HepG2 (cell line): ENCODE results near the gene ACAD11. TPM values are rescaled to one million over a fixed set of nuclear protein-coding genes. Genes with fewer than 3 reads are reported as not detected.
A peak's percentile ranks its signal among the peaks of the same experiment; 100 is the strongest.

Experiments
- AHDC1 ChIP-seq: sonication (generic); formaldehyde crosslinking; IDR thresholded peaks from 2 replicates; pipeline ENCODE4 v1.5.1; 2020; ENCODE audit warnings: mild to moderate bottlenecking, missing genetic modification reagents, borderline replicate concordance
- ATF2 ChIP-seq: sonication (generic); formaldehyde crosslinking; IDR thresholded peaks from 2 replicates; pipeline ENCODE4 v1.4.0; 2020; ENCODE audit warnings: missing genetic modification reagents
- ELF3 ChIP-seq: IDR thresholded peaks from 2 replicates; pipeline ENCODE4 v1.6.1; 2016; ENCODE audit warnings: missing genetic modification reagents, missing compliant biosample characterization
- HNF4G ChIP-seq, 2 experiments: sonication (generic) in 1 of 2; formaldehyde crosslinking in 1 of 2; IDR thresholded peaks; 2 replicates each; pipeline versions ENCODE4 v1.4.0 to v1.6.1; 2011 to 2020; ENCODE audit warnings: borderline replicate concordance in 2 of 2, low read depth in 2 of 2, mild to moderate bottlenecking in 2 of 2, low read length in 1 of 2, missing genetic modification reagents in 1 of 2, moderate library complexity in 1 of 2
- JUND ChIP-seq: sonication (generic); formaldehyde crosslinking; IDR thresholded peaks from 2 replicates; pipeline ENCODE4 v1.8.0; 2022; ENCODE audit warnings: mild to moderate bottlenecking, missing genetic modification reagents
- SAP130 ChIP-seq: IDR thresholded peaks from 2 replicates; pipeline ENCODE4 v1.6.1; 2016; ENCODE audit warnings: low read depth
- SP4 ChIP-seq: sonication (generic); formaldehyde crosslinking; IDR thresholded peaks from 2 replicates; pipeline ENCODE4 v1.8.1; 2023; ENCODE audit warnings: mild to moderate bottlenecking, missing genetic modification reagents
- ZHX2 ChIP-seq, 2 experiments: sonication (generic) in 1 of 2; formaldehyde crosslinking in 1 of 2; IDR thresholded peaks; 2 replicates each; pipeline versions ENCODE4 v1.6.1 to v1.9.0; 2014 to 2022; ENCODE audit warnings: antibody characterized with exemption in 1 of 2, borderline replicate concordance in 1 of 2, inconsistent platforms in 1 of 2, low read depth in 1 of 2, missing genetic modification reagents in 1 of 2
- ZIK1 ChIP-seq: sonication (generic); formaldehyde crosslinking; IDR thresholded peaks from 2 replicates; pipeline ENCODE4 v1.5.0; 2020; ENCODE audit warnings: mild to moderate bottlenecking, low read depth, missing genetic modification reagents, borderline replicate concordance
- ZNF788 ChIP-seq: sonication (generic); formaldehyde crosslinking; IDR thresholded peaks from 2 replicates; pipeline ENCODE4 v1.5.0; 2020; ENCODE audit warnings: mild to moderate bottlenecking, missing genetic modification reagents, borderline replicate concordance
- ZNF800 ChIP-seq: sonication (generic); formaldehyde crosslinking; IDR thresholded peaks from 2 replicates; pipeline ENCODE4 v1.4.0; 2020; ENCODE audit warnings: missing genetic modification reagents
- polyA plus RNA-seq, 8 experiments: library from polyadenylated mRNA; depleted of rRNA in 3 of 8; stranded (reverse) in 7 of 8; unstranded in 1 of 8; fragments of >200 nt; fragmentation: Illumina TruSeq in 4 of 8; extraction: Trizol in 4 of 8; gene quantifications; 2 replicates each; pipeline versions ENCODE4 v1.2.1 to v1.2.3, GENCODE V29; 2011 to 2016; ENCODE audit warnings: low read depth in 4 of 8, missing spikeins in 1 of 8, mixed read lengths in 1 of 8; ENCODE audit not compliant: insufficient read depth in 1 of 8
- total RNA-seq, 5 experiments: library from RNA; depleted of rRNA; stranded (reverse); fragments of >200 nt; fragmentation: Illumina TruSeq; extraction: Trizol; gene quantifications; 2 replicates each; pipeline ENCODE4 v1.2.3, GENCODE V29; 2016; ENCODE audit warnings: low read depth in 1 of 5

Gene ACAD11
- total and polyA plus RNA-seq, 2 of the 13 experiments (the other 11 are each of a cell fraction or from before 2014, with no cell fraction given), result 30.6 to 56.9 TPM

GRCh38 chr3:132657869-132658747 lies 1.5 kb downstream of the ACAD11 start (continued):
- TF ChIP-seq AHDC1 (CRISPR knock-in tag) (peak; percentile 73; the same call in 1 of the 2 replicates), ATF2 (CRISPR knock-in tag) (no peak), ZIK1 (no peak), SP4 (no peak), ZNF800 (CRISPR knock-in tag) (no peak), SAP130 (peak; percentile 72), ELF3 (CRISPR knock-in tag) (peak; percentile 22; the same call in 1 of the 2 replicates), JUND (CRISPR knock-in tag) (no peak), ZNF788 (CRISPR knock-in tag) (no peak), HNF4G (IDR thresholded peaks at IDR 0.05; ENCODE audit: borderline replicate concordance, low read depth, low read length) (peak; percentile 96), HNF4G (CRISPR knock-in tag; IDR thresholded peaks at IDR 0.05; ENCODE audit: borderline replicate concordance, low read depth) (no peak), ZHX2 (IDR thresholded peaks at IDR 0.05; ENCODE audit: low read depth) (no peak), ZHX2 (CRISPR knock-in tag; IDR thresholded peaks at IDR 0.05; ENCODE audit: borderline replicate concordance) (no peak)
